ENCODE data around the gene FAM187B. TPM values are rescaled to one million over a fixed set of nuclear protein-coding genes. Genes with fewer than 3 reads are reported as not detected.
A peak's percentile ranks its signal among the peaks of the same experiment; 100 is the strongest.

Gene FAM187B
- total RNA-seq, 1 experiment from 2014 or later = not detected

GRCh38 chr19:35271546-35271945 lies 43.0 kb upstream of the FAM187B start:
- H3K4ac ChIP-seq (ENCODE audit: low read depth, low read length) = no peak overlapping the region
- Mint-ChIP-seq H3K27ac (peak overlapping the region in 1 of 3 experiments; percentile 41; a peak in 2 of 7 replicates), H3K4me3 (peak overlapping the region in 1 of 2 experiments; percentile 33; a peak in 2 of 5 replicates), H3K9me3 (no peaks in the 10 kb centered on the region), H3K4me1 (peaks cover 2 to 8% of the 10 kb centered on the region in 2 experiments; a peak in 3 of 4 replicates), H3K27me3 (ENCODE audit: low read depth) (no peaks in the 10 kb centered on the region), H3K36me3 (ENCODE audit: insufficient read depth in 1 of 3, low read depth in 3 of 3) (peaks cover 29 to 63% (median 63%) of the 10 kb centered on the region in 3 experiments)
- H3K18ac ChIP-seq (ENCODE audit: insufficient read length, low read depth, low read length) = no peak overlapping the region
- no peak for DNase-seq
- no peak overlapping the region for H3K14ac ChIP-seq (ENCODE audit: insufficient read depth, low read length)
- H4K8ac ChIP-seq (replicated peaks; ENCODE audit: insufficient read length, low read depth, low read length) = no peak overlapping the region
- H3K56ac ChIP-seq (ENCODE audit: insufficient read length, low read depth, low read length) = no peak overlapping the region
- WGBS (ENCODE audit: extremely low coverage, insufficient read length, low lambda C conversion rate) = no CpG with 5 or more reads among the region's 7 CpGs
- H3K4me1 ChIP-seq (ENCODE audit: insufficient read depth, low read length) = no peaks in the 10 kb centered on the region
- no peak overlapping the region for H2BK5ac ChIP-seq (ENCODE audit: insufficient read length, low read length)
- H3K9ac ChIP-seq (ENCODE audit: extremely low read depth, insufficient read length, low read length) = no peak overlapping the region
- H3K9me3 ChIP-seq (ENCODE audit: control insufficient read depth, low read depth, low read length) = no peaks in the 10 kb centered on the region
- H3K4me2 ChIP-seq (ENCODE audit: insufficient read depth, insufficient read length, low read length) = no peak overlapping the region
- H2AK5ac ChIP-seq (ENCODE audit: insufficient read length, low read length) = no peak overlapping the region
- H4K20me1 ChIP-seq (ENCODE audit: control insufficient read depth, insufficient read depth, insufficient read length) = no peaks in the 10 kb centered on the region
- peaks cover 5% of the 10 kb centered on the region for H3K23me2 ChIP-seq (ENCODE audit: insufficient read length, low read depth, low read length, poor library complexity, severe bottlenecking)
- no peaks in the 10 kb centered on the region for H3K27me3 ChIP-seq (ENCODE audit: insufficient read depth, low read length)
- no peak overlapping the region for H2BK120ac ChIP-seq (ENCODE audit: low read depth, low read length, poor library complexity, severe bottlenecking)
- no peak overlapping the region for H3K27ac ChIP-seq (ENCODE audit: insufficient read length, low read depth, low read length)
- no peaks in the 10 kb centered on the region for H3K79me2 ChIP-seq (ENCODE audit: insufficient read depth, low read length)
- H3T11ph ChIP-seq (ENCODE audit: low read length) = no peak overlapping the region
- no peaks in the 10 kb centered on the region for H3K79me1 ChIP-seq (ENCODE audit: insufficient read depth, low read depth, low read length, poor library complexity, severe bottlenecking)
- no peak overlapping the region for H4K91ac ChIP-seq (ENCODE audit: insufficient read length, low read depth, low read length)
- no peak overlapping the region for H4K5ac ChIP-seq (ENCODE audit: insufficient read length, low read depth, low read length)
- no peak overlapping the region for H2BK20ac ChIP-seq (ENCODE audit: low read depth, low read length, poor library complexity, severe bottlenecking)
- no peak overlapping the region for H2BK15ac ChIP-seq (ENCODE audit: low read depth, low read length)
- TF ChIP-seq CTCF (conservative IDR thresholded peaks at IDR 0.05) = no peak
- no peak overlapping the region for H2AFZ ChIP-seq (ENCODE audit: low read length)
- H3K23ac ChIP-seq (ENCODE audit: insufficient read length, low read depth, low read length) = no peak overlapping the region
- no peak overlapping the region for H2BK12ac ChIP-seq (ENCODE audit: insufficient read length, low read depth, low read length)

All from H9 (cell line).